Esophagus squamous epithelium (tissue), 5 donors: ENCODE results near the gene GTPBP3. TPM values are rescaled to one million over a fixed set of nuclear protein-coding genes. Genes with fewer than 3 reads are reported as not detected.

ENCODE experiments used
- DNase-seq: peaks from one replicate; lab custom pipeline; 2025; lab: John Stamatoyannopoulos, UW
- H3K27ac ChIP-seq, 4 donors: fragments of 200-600 bp; sonication (generic); one replicate each; pipeline ENCODE4 v1.5.1; 2016 to 2019; ENCODE audit warnings: mild to moderate bottlenecking in 1 of 4
- H3K27me3 ChIP-seq, 4 donors: fragments of 200-600 bp; sonication (generic); 1 replicate in 3 of 4; 2 replicates in 1 of 4; pipeline versions ENCODE4 v1.5.1 to v1.6.0; 2017 to 2021; ENCODE audit warnings: antibody characterized with exemption in 1 of 4
- H3K36me3 ChIP-seq, 3 donors: fragments of 200-600 bp; sonication (generic); one replicate each; pipeline ENCODE4 v1.5.1; 2016 to 2019
- H3K4me1 ChIP-seq, 3 donors: fragments of 200-600 bp; sonication (generic); one replicate each; pipeline ENCODE4 v1.5.1; 2017 to 2019
- H3K4me3 ChIP-seq, 4 donors: fragments of 200-600 bp; sonication (generic); 1 replicate in 3 of 4; 2 replicates in 1 of 4; pipeline ENCODE4 v1.5.1; 2016 to 2019; ENCODE audit warnings: mild to moderate bottlenecking in 2 of 4, moderate library complexity in 1 of 4
- H3K9me3 ChIP-seq, 3 donors: fragments of 200-600 bp; sonication (generic); one replicate each; pipeline ENCODE4 v1.5.1; 2016 to 2019
- POLR2A ChIP-seq, 4 donors: fragments of 450-650 bp; IDR thresholded peaks; one replicate each; pipeline ENCODE4 v1.6.1; 2017; ENCODE audit warnings: antibody characterized with exemption in 4 of 4, mild to moderate bottlenecking in 4 of 4, moderate library complexity in 3 of 4
- WGBS, 2 donors: methylation state at CpG; one replicate each; pipeline ENCODE4 v1.1.5; 2018; 5-methylcytosine and 5-hydroxymethylcytosine counted together
- intact Hi-C: fragments of 100-400 bp; cut with DNase I; formaldehyde crosslinking; loops from one replicate; pipeline ENCODE4 v1.15.0; 2022
- total RNA-seq, 4 donors: library from RNA; depleted of rRNA; stranded (reverse); fragments of >200 nt; gene quantifications; one replicate each; pipeline ENCODE4 v1.1.0, GENCODE V29; 2016
- TF ChIP-seq, protein P1 (sequence below), 6 experiments: fragments of 450-650 bp in 4 of 6; fragments of 200-600 bp in 2 of 6; sonication (generic) in 2 of 6; IDR thresholded peaks; one replicate each; pipeline ENCODE4 v1.5.1; 2016 to 2019; ENCODE audit warnings: antibody characterized with exemption in 6 of 6, mild to moderate bottlenecking in 4 of 6, moderate library complexity in 4 of 6
- donor health status: DM: yes; HTN: yes; CAD: no.

GTPBP3 gene
- total RNA-seq, 4 donors from 2014 or later, result 22.7 to 34.9 (median 31.4) TPM

DNA sequence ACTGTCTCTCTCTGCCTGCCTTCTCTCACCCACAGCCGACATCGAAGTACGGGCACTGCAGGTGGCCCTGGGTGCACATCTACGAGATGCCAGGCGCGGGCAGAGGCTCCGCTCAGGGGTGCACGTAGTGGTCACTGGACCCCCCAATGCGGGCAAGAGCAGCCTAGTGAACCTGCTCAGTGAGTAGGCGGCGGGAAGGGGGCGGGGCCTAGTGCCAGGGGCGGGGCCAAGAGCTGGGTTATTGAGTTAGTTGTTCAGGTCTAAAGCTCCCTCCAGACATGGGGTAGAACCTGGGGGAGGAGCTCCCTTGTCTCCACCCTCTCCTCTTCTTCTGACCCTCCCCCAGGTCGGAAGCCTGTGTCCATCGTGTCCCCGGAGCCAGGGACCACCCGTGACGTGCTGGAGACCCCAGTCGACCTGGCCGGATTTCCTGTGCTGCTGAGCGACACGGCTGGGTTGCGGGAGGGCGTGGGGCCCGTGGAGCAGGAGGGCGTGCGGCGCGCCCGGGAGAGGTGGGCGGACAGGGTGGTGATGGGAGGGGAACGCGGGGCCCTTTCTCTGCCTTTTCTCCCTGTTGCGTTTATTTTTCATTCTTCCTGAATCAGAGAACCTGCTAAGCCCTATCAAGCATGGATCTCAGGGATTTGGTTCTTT lies 1.9 kb downstream of the GTPBP3 start:
- Histone ChIP-seq H3K27ac (no peak overlapping the region), H3K4me1 (peaks cover 23 to 61% (median 27%) of the 10 kb centered on the region in 3 donors), H3K27me3 (no peaks in the 10 kb centered on the region), H3K9me3 (no peaks in the 10 kb centered on the region), H3K4me3 (no peak overlapping the region), H3K36me3 (peaks cover 0 to 22% (median 0%) of the 10 kb centered on the region in 3 donors)
- DNase-seq, result no peak
- TF ChIP-seq, protein P1, sequence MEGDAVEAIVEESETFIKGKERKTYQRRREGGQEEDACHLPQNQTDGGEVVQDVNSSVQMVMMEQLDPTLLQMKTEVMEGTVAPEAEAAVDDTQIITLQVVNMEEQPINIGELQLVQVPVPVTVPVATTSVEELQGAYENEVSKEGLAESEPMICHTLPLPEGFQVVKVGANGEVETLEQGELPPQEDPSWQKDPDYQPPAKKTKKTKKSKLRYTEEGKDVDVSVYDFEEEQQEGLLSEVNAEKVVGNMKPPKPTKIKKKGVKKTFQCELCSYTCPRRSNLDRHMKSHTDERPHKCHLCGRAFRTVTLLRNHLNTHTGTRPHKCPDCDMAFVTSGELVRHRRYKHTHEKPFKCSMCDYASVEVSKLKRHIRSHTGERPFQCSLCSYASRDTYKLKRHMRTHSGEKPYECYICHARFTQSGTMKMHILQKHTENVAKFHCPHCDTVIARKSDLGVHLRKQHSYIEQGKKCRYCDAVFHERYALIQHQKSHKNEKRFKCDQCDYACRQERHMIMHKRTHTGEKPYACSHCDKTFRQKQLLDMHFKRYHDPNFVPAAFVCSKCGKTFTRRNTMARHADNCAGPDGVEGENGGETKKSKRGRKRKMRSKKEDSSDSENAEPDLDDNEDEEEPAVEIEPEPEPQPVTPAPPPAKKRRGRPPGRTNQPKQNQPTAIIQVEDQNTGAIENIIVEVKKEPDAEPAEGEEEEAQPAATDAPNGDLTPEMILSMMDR (IDR thresholded peaks at IDR 0.05), result no peak
- TF ChIP-seq POLR2A (IDR thresholded peaks at IDR 0.05), result no peak
- intact Hi-C loops, result no loop called here
- WGBS, 2 donors, result 83 to 87% methylated on average over 17 of the region's 34 CpGs

DNA sequence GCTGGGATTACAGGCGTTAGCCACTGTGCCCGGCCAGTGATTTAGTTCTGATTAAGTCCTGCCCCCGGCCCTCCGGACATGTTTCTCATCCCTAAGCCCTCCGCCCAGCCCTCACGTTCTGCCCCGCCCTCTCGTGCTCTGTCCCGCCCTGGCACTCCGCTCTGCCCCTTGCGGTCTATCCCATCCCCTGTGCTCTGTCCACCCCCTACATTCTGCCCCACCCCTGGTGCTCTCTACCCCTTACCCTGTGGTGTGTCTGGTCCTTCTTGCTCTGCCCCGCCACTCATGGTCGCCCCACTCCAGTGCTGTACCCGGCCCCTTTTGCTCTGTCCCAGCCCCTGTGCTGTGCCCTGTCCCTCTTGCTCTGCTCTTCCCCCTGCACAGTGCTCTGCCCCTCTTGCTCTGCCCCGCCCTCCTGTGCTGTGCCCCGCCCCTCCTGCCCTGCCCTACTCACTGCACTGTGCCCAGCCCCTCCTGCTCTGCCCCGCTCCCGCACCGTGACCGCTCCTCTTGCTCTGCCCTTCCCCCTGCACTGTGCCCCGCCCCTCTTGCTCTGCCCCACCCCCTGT lies 3.0 kb downstream of the GTPBP3 start:
- Histone ChIP-seq H3K9me3 (no peaks in the 10 kb centered on the region), H3K4me3 (no peak overlapping the region), H3K27me3 (no peaks in the 10 kb centered on the region), H3K36me3 (peaks cover 0 to 22% (median 0%) of the 10 kb centered on the region in 3 donors), H3K27ac (no peak overlapping the region), H3K4me1 (peaks cover 16 to 51% (median 20%) of the 10 kb centered on the region in 3 donors)
- intact Hi-C loops, result no loop called here
- DNase-seq, result no peak
- WGBS, 2 donors, result 65 to 74% methylated on average over 14 to 18 of the region's 21 CpGs
- TF ChIP-seq, protein P1 (IDR thresholded peaks at IDR 0.05), result no peak
- no peak for TF ChIP-seq POLR2A (IDR thresholded peaks at IDR 0.05)

DNA sequence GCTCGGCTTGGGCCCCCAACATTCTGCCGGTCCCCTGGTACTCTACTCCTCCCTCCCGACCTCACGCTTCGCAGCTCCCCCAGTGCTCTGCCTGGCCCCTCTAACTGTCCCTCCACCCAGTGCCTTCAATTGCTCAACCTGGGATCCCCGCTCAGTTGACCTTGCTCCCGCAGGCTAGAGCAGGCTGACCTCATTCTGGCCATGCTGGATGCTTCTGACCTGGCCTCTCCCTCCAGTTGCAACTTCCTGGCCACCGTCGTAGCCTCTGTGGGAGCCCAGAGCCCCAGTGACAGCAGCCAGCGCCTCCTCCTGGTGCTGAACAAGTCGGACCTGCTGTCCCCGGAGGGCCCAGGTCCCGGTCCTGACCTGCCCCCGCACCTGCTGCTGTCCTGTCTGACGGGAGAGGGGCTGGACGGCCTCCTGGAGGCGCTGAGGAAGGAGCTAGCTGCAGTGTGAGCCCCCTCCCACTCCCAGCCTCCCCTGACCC lies 3.6 kb downstream of the GTPBP3 start:
- 20 to 90% methylated on average over 1 to 2 of the region's 17 CpGs for WGBS, 2 donors
- no peak overlapping the region for H3K4me3 ChIP-seq
- intact Hi-C loops, result no loop called here
- H3K27ac ChIP-seq, result no peak overlapping the region
- TF ChIP-seq, protein P1 (IDR thresholded peaks at IDR 0.05), result no peak
- peaks cover 0 to 22% (median 0%) of the 10 kb centered on the region in 3 donors for H3K36me3 ChIP-seq
- H3K9me3 ChIP-seq, result no peaks in the 10 kb centered on the region
- no peaks in the 10 kb centered on the region for H3K27me3 ChIP-seq
- no peak for DNase-seq
- H3K4me1 ChIP-seq, result peaks cover 11 to 49% (median 15%) of the 10 kb centered on the region in 3 donors

DNA sequence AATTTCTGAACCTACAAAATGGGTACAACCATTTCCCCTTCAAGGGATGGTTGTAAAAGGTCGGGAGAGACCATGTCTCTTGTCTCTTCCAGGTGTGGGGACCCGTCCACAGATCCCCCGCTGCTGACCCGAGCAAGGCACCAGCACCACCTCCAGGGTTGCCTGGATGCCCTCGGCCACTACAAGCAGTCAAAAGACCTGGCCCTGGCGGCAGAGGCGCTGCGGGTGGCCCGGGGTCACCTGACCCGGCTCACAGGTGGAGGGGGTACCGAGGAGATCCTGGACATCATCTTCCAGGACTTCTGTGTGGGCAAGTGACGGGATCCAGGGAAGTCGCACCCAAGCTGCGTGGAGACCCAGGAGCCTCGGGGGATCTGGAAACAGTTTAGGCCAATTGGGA lies 4.0 kb downstream of the GTPBP3 start:
- 87 to 94% methylated on average over 3 to 4 of the region's 15 CpGs for WGBS, 2 donors
- DNase-seq, result no peak

More for the DNA sequence above, 4.0 kb downstream of the GTPBP3 start:
- no peaks in the 10 kb centered on the region for H3K9me3 ChIP-seq
- no peak overlapping the region for H3K27ac ChIP-seq
- TF ChIP-seq, protein P1 (IDR thresholded peaks at IDR 0.05), result no peak
- TF ChIP-seq POLR2A (IDR thresholded peaks at IDR 0.05), result no peak
- intact Hi-C loops, result no loop called here
- H3K4me1 ChIP-seq, result peaks cover 11 to 49% (median 12%) of the 10 kb centered on the region in 3 donors
- H3K27me3 ChIP-seq, result no peaks in the 10 kb centered on the region
- H3K4me3 ChIP-seq, result no peak overlapping the region
- peaks cover 0 to 22% (median 0%) of the 10 kb centered on the region in 3 donors for H3K36me3 ChIP-seq
